ENCODE measurements around the gene TXNDC5.
"Not testable (repeated sequence)": the region's sequence is repeated elsewhere in the genome, so short reads cannot be mapped to it uniquely, and the experiment has no call there.

Gene TXNDC5

GRCh38 chr6:7897461-7898192 is 13.0 kb downstream of the TXNDC5 start:
- no peak overlapping the region for H3K9ac ChIP-seq (ENCODE audit: low read length in 2 of 2)
- H3K4me3 ChIP-seq (ENCODE audit: low read length in 2 of 2), result no peak overlapping the region
- peaks cover 39 to 74% of the 10 kb centered on the region in 2 donors for H3K36me3 ChIP-seq (ENCODE audit: control insufficient read depth in 2 of 2, insufficient read depth in 2 of 2, low read length in 2 of 2)
- no peaks in the 10 kb centered on the region for H3K27me3 ChIP-seq (ENCODE audit: control insufficient read depth in 1 of 2, insufficient read depth in 2 of 2, low read length in 2 of 2)
- H3K27ac ChIP-seq (ENCODE audit: low read length), result no peak overlapping the region
- no peaks in the 10 kb centered on the region for H3K4me1 ChIP-seq (ENCODE audit: control insufficient read depth, insufficient read depth, low read length)
- no peaks in the 10 kb centered on the region for H3K9me3 ChIP-seq (ENCODE audit: control insufficient read depth in 2 of 2, low read length in 2 of 2)

DNA sequence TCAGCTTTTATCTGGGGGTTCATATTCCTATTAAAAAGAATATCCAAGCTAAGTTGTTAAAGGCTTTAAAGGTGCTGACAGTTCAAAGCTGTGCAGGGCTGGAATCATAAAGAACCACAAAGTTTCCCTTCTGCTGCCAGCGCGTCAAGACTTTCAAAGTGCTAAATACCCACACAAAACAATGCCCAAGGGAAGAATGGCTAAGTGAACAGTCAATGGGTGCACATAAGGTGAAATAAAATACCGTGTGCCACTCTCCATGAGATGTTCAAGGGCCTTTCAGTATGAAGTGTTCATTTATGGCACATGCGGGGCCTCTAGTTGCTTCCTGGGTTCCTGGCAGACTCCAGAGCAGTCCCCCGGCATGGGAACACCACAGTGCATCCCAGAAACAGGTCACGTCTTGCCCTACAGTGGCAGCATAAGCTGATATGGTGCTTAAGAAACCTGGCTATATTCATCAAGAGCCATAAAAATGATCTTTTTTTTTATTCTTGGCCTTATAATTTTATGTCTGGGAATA is 14.1 kb downstream of the TXNDC5 start:
- Histone ChIP-seq H3K36me3 (ENCODE audit: control insufficient read depth in 2 of 2, insufficient read depth in 2 of 2, low read length in 2 of 2) (peaks cover 35 to 71% of the 10 kb centered on the region in 2 donors), H3K4me1 (ENCODE audit: control insufficient read depth, insufficient read depth, low read length) (no peaks in the 10 kb centered on the region), H3K27me3 (ENCODE audit: control insufficient read depth in 1 of 2, insufficient read depth in 2 of 2, low read length in 2 of 2) (no peaks in the 10 kb centered on the region)

DNA sequence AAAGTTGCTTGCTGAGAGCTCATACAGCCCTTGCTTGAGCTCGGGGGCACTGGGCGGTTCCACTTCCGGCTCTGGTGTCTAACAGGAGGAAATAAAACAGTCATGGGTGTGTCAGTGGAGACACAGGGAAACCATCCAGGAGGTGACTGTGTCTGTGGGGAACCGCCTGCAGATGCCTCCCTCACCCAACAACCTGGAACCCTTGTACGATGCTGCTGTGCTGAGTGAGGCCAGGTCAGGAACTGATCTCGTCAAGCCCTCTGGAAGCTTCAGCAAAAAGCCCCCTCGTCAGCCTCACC is 15.5 kb downstream of the TXNDC5 start:
- H3K4me3 ChIP-seq (ENCODE audit: low read length in 2 of 2), result no peak overlapping the region
- no peaks in the 10 kb centered on the region for H3K9me3 ChIP-seq (ENCODE audit: control insufficient read depth in 2 of 2, low read length in 2 of 2)
- H3K9ac ChIP-seq (ENCODE audit: low read length in 2 of 2), result no peak overlapping the region
- H3K4me1 ChIP-seq (ENCODE audit: control insufficient read depth, insufficient read depth, low read length), result no peaks in the 10 kb centered on the region
- no peak overlapping the region for H3K27ac ChIP-seq (ENCODE audit: low read length)
- peaks cover 33 to 72% of the 10 kb centered on the region in 2 donors for H3K36me3 ChIP-seq (ENCODE audit: control insufficient read depth in 2 of 2, insufficient read depth in 2 of 2, low read length in 2 of 2)
- H3K27me3 ChIP-seq (ENCODE audit: control insufficient read depth in 1 of 2, insufficient read depth in 2 of 2, low read length in 2 of 2), result no peaks in the 10 kb centered on the region

More for the DNA sequence above, 14.1 kb downstream of the TXNDC5 start:
- H3K9me3 ChIP-seq (ENCODE audit: control insufficient read depth in 2 of 2, low read length in 2 of 2), result no peaks in the 10 kb centered on the region
- H3K9ac ChIP-seq (ENCODE audit: low read length in 2 of 2), result no peak overlapping the region
- H3K4me3 ChIP-seq (ENCODE audit: low read length in 2 of 2), result no peak overlapping the region
- H3K27ac ChIP-seq (ENCODE audit: low read length), result no peak overlapping the region

GRCh38 chr6:7894262-7895124 is 16.1 kb downstream of the TXNDC5 start:
- Histone ChIP-seq H3K9ac (ENCODE audit: low read length in 2 of 2) (no peak overlapping the region), H3K4me3 (ENCODE audit: low read length in 2 of 2) (no peak overlapping the region), H3K4me1 (ENCODE audit: control insufficient read depth, insufficient read depth, low read length) (no peaks in the 10 kb centered on the region), H3K36me3 (ENCODE audit: control insufficient read depth in 2 of 2, insufficient read depth in 2 of 2, low read length in 2 of 2) (peaks cover 37 to 67% of the 10 kb centered on the region in 2 donors), H3K27me3 (ENCODE audit: control insufficient read depth in 1 of 2, insufficient read depth in 2 of 2, low read length in 2 of 2) (no peaks in the 10 kb centered on the region), H3K9me3 (ENCODE audit: control insufficient read depth in 2 of 2, low read length in 2 of 2) (no peaks in the 10 kb centered on the region), H3K27ac (ENCODE audit: low read length) (no peak overlapping the region)

- no peaks in the 10 kb centered on the region for H3K9me3 ChIP-seq (ENCODE audit: control insufficient read depth in 2 of 2, low read length in 2 of 2)
- H3K27ac ChIP-seq (ENCODE audit: low read length), result no peak overlapping the region
- no peaks in the 10 kb centered on the region for H3K27me3 ChIP-seq (ENCODE audit: control insufficient read depth in 1 of 2, insufficient read depth in 2 of 2, low read length in 2 of 2)
- H3K9ac ChIP-seq (ENCODE audit: low read length in 2 of 2), result no peak overlapping the region
- H3K4me1 ChIP-seq (ENCODE audit: control insufficient read depth, insufficient read depth, low read length), result no peaks in the 10 kb centered on the region
- no peak overlapping the region for H3K4me3 ChIP-seq (ENCODE audit: low read length in 2 of 2)
- H3K36me3 ChIP-seq (ENCODE audit: control insufficient read depth in 2 of 2, insufficient read depth in 2 of 2, low read length in 2 of 2), result peaks cover 43 to 66% of the 10 kb centered on the region in 2 donors
These were observed 17.2 kb downstream of the TXNDC5 start for GRCh38 chr6:7893342-7893741.

DNA sequence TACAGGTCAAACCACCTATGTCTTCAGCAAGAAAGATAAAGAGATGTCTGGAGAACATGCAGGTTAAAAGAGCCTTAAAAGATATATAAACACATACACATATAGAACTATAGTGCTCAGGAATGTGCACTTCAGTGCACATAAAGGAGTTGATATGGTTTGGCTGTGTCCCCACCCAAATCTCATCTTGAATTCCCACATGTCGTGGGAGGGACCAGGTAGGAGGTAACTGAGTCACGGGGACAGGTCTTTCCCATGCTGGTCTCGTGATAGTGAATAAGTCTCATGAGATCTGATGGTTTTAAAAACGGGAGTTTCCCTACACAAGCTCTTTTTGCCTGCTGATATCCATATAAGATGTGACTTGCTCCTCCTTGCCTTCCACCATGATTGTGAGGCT is 18.2 kb downstream of the TXNDC5 start:
- not testable (repeated sequence) for H3K4me3 ChIP-seq (ENCODE audit: low read length in 2 of 2)
- H3K36me3 ChIP-seq (ENCODE audit: control insufficient read depth in 2 of 2, insufficient read depth in 2 of 2, low read length in 2 of 2), result peaks cover 43 to 68% of the 10 kb centered on the region in 2 donors

GRCh38 chr6:7891078-7891872 is 19.3 kb downstream of the TXNDC5 start:
- no peaks in the 10 kb centered on the region for H3K4me1 ChIP-seq (ENCODE audit: control insufficient read depth, insufficient read depth, low read length)
- peaks cover 43 to 71% of the 10 kb centered on the region in 2 donors for H3K36me3 ChIP-seq (ENCODE audit: control insufficient read depth in 2 of 2, insufficient read depth in 2 of 2, low read length in 2 of 2)
- H3K27ac ChIP-seq (ENCODE audit: low read length), result no peak overlapping the region
- H3K4me3 ChIP-seq (ENCODE audit: low read length in 2 of 2), result no peak overlapping the region
- no peaks in the 10 kb centered on the region for H3K9me3 ChIP-seq (ENCODE audit: control insufficient read depth in 2 of 2, low read length in 2 of 2)
- H3K27me3 ChIP-seq (ENCODE audit: control insufficient read depth in 1 of 2, insufficient read depth in 2 of 2, low read length in 2 of 2), result no peaks in the 10 kb centered on the region
- H3K9ac ChIP-seq (ENCODE audit: low read length in 2 of 2), result no peak overlapping the region

More for the DNA sequence above, 18.2 kb downstream of the TXNDC5 start:
- H3K9me3 ChIP-seq (ENCODE audit: control insufficient read depth in 2 of 2, low read length in 2 of 2); H3K9ac ChIP-seq (ENCODE audit: low read length in 2 of 2); H3K4me1 ChIP-seq (ENCODE audit: control insufficient read depth, insufficient read depth, low read length); H3K27me3 ChIP-seq (ENCODE audit: control insufficient read depth in 1 of 2, insufficient read depth in 2 of 2, low read length in 2 of 2); H3K27ac ChIP-seq (ENCODE audit: low read length): not testable (repeated sequence)

DNA sequence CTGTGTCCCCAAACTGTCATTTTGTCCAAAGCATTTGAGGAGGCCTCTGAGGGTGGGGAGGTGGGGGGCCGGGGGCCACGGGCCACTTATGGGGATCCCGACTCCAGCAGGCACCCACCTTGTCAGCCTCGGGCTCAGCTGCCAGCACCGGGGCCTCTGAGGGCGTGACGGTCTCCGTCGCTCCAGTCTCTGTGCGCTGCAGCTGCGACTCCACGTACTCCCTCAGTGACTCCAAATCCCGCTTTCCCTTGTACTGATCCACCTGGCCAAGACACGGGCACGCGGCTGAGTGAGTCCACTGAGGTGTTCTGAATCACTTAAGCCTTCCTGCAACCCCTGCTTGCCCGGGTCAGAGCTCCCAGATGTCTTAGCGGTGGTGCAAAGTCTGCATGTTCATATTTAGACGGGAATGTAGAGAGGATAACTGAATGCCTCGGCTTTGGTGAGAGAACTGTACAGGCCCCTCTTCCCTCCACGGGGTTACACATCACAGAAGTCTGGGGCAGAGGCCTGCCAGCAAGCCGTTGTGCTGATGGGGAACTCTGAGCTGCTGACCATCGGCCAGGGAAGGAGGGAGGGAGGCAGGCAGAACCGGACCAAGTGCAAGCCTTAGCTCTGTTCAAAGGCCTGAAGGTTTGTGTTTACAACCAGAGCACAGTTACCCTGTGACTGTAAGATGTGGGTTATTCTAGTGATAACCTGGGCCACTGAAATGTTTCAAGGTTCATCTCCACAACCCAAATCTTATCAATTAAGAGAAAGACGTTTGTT is 21.8 kb downstream of the TXNDC5 start:
- H3K4me1 ChIP-seq (ENCODE audit: control insufficient read depth, insufficient read depth, low read length), result no peaks in the 10 kb centered on the region
- no peaks in the 10 kb centered on the region for H3K27me3 ChIP-seq (ENCODE audit: control insufficient read depth in 1 of 2, insufficient read depth in 2 of 2, low read length in 2 of 2)
- peaks cover 58 to 74% of the 10 kb centered on the region in 2 donors for H3K36me3 ChIP-seq (ENCODE audit: control insufficient read depth in 2 of 2, insufficient read depth in 2 of 2, low read length in 2 of 2)
- no peaks in the 10 kb centered on the region for H3K9me3 ChIP-seq (ENCODE audit: control insufficient read depth in 2 of 2, low read length in 2 of 2)
- no peak overlapping the region for H3K9ac ChIP-seq (ENCODE audit: low read length in 2 of 2)
- H3K4me3 ChIP-seq (ENCODE audit: low read length in 2 of 2), result no peak overlapping the region
- no peak overlapping the region for H3K27ac ChIP-seq (ENCODE audit: low read length)

DNA sequence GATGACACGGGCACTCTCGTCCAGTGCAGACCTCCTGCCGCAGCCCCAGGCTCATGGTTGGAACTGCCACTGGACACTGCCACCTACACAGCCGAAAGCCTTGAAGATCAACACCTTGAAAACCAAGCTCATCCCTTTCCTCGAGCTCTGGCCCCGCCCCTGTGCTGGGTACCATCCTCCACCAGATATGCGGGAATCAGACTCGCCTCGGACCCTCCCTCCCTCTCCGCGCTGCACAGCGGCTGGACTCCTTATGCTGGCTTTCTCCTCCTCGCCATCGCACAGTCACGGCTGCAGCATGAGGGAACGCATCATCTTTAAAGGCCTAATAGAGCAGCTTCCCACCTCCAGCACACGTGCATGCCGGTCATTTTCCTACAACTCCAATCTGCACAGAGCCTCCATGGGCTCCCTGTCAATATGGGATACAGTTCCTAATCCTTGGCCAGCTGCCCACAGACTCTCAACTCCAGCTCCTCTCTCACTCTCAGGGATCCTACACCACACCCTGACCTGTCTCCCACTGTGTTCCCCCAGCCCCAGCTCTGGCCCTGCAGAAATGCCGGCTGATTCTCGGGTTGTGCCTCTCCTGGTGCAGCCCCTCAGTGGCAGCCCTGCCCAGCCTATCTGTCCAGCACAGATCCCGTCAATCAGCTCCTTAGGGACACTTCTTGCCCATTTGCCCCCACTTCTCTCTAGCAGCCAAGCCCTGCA is 23.2 kb downstream of the TXNDC5 start:
- H3K27me3 ChIP-seq (ENCODE audit: control insufficient read depth in 1 of 2, insufficient read depth in 2 of 2, low read length in 2 of 2), result no peaks in the 10 kb centered on the region
- no peak overlapping the region for H3K4me3 ChIP-seq (ENCODE audit: low read length in 2 of 2)
- no peaks in the 10 kb centered on the region for H3K4me1 ChIP-seq (ENCODE audit: control insufficient read depth, insufficient read depth, low read length)
- H3K9ac ChIP-seq (ENCODE audit: low read length in 2 of 2), result no peak overlapping the region
- no peaks in the 10 kb centered on the region for H3K9me3 ChIP-seq (ENCODE audit: control insufficient read depth in 2 of 2, low read length in 2 of 2)
- no peak overlapping the region for H3K27ac ChIP-seq (ENCODE audit: low read length)
- H3K36me3 ChIP-seq (ENCODE audit: control insufficient read depth in 2 of 2, insufficient read depth in 2 of 2, low read length in 2 of 2), result peaks cover 64 to 80% of the 10 kb centered on the region in 2 donors

Data from stomach smooth muscle (tissue), 2 donors.